Urothelium cell line (cell line): ENCODE data around the gene CDK1.
"Not testable (repeated sequence)": the region's sequence is repeated elsewhere in the genome, so short reads cannot be mapped to it uniquely, and the experiment has no call there.

Experiments used
- DNase-seq: peaks from one replicate; pipeline ENCODE4 v3.0.0; 2011; ENCODE audit warnings: low spot score, mixed read lengths
- FAIRE-seq: peaks from 2 replicates; lab custom pipeline; 2011; peaks lifted over from hg19 to GRCh38; lab: Jason Lieb, UNC

The CDK1 gene

DNA sequence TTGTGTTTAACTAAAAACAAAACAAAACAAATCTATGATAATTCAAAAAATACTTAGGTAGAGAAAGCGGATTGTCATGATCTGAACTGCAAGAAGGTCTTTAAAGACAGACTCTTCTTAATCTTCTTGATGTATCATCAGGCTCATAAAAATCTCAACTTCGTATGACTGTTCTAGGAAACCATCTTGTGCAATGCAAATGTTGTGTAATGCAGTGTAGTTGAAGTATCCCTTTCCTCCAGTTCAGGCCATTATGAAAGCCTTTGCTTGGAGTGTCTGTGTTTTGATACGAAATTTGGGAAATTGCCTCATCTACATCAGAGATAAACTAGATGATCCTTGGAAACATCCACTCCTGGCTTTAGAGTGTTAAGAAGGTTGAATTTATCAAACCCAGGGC lies 30.9 kb downstream of the CDK1 start:
- FAIRE-seq (no peak), DNase-seq (no peak)

DNA sequence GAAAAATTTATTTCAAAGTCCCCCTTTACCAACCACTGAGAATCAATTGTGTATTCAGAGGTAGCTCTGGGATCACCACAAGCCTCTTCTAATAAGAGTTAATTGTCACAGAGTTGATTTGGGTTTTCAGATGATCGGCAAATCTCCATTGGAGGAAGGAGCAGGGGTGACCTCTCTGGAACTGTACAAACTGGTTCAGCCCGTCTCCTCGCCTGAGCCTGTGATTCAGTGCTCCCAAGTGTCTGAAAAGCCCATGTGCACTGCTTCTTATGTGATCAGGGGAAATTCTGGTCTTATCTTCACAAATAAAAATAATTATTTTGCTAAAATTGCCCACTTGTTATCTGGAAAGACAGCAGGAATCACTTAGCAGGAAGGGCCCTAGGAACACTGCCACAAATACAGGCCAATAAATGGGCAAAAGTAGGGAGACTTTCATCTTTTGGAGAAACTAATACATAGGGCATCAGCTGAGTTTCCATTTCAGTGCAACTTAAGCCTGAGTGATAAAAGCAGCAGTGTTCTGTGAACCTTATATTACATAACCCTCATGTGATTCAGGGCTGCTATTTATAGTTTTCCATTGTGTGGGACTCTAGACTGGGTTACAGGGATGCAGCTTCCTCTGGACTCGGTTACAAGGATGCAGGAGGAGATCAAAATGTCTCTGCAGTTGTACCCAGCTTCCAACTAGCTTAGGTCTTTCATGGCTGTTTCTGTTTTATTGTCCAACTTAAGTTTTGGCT lies 32.3 kb downstream of the CDK1 start:
- no peak for FAIRE-seq
- DNase-seq = peak; percentile 59

DNA sequence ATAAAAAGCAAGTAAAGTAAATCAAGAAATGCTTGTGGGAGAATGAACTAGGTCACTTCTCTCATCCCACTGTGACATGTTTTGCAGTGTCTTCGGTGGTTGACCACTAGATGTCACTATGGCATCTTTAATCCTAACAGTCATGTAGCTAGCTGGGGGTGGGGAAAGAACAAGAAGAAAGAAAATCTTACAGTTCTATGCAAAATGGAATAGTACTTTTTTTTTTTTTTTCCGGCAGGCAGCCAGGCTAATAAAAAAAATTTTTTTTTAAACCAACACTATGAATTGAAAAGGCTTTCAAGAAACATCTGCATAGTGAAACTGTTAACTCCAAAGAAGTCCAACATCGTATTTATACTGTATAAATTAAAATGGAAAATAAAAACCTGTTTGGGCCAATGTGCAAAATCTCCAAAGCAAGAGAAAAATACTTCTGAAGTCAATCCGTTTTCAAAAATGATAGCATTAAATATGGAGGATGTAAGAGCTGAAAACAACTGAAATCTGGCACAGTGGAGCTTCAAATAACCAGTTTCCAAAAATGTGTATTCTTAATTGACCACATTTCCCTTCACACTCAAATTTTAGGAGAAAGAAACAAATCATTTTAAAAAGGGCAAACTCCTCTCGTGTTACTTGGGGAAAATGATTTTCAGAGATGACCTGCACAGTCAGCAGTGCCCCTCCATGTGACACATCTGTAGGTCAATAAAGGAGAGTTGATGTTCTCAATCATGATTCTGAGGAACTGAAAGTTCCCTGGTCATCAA lies 38.5 kb downstream of the CDK1 start:
- peak; percentile 90 for FAIRE-seq

DNA sequence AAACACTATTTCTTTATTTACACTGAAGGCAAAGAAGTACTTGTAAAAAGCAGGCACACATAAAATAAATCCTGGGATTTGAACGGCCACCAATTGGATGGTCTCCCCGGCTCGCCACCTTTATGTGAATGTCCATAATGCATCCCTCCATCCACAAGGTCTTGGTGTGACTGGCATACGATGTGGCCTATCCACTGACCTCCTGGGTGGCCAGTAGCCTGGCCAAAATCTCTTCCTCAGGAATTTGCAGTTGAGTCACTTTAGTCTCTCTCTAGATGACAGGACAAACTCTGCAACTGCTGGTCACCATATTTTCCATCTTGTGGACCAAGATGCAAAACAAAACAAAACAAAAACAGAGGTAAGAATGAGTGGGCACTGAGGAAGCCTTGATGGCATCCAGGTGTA lies 39.1 kb downstream of the CDK1 start:
- no peak for FAIRE-seq
- DNase-seq = no peak

More for the DNA sequence above, 38.5 kb downstream of the CDK1 start:
- peak; percentile 83 for DNase-seq

DNA sequence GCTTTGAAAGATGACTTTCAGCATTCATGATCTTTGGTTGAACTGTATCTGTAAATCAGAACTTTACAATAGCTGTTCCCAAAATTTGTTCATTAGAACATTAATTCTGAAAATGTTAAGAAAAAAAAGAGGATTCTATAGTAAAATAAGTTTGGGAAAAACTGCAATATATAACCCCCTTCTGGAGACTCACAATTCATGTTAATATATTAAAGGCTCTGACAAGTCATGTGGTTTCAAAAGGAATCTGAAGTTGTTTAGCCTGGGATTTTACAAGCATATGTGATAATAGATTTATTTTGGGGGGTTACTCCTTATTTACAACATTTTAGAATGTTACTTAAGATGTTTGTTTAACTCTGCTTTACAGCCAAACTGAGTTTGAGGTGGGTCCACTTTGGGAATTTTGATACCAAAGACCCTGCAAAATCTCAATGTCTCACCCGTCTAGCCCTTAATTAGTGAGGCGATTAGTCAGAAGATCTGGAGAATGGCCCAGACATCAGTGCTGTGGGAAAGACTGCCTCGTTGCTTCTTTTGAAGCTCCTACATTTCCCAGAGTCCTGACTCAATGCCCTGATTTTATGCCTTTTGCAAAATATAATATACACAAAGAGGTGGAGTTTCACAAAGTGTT lies 40.0 kb downstream of the CDK1 start:
- DNase-seq = no peak
- FAIRE-seq = no peak

DNA sequence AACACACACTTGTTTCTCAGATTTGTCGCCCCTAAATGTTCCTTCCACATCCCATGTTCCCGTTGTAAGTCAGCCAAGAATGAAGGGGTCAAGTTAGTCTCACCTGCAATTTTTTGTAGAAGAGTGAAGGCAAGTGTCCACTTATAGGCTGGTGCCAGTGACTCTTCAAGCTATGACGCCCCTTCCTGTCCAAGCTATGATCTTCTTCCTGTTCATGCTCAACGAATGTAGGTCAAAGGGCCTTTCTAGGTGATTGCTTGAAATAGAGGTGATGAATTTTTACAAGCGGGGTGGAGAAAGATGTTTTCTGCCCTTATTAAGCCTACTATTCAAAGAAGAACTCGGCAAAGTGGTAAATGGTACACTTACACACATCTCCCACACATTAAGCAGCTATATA lies 41.0 kb downstream of the CDK1 start:
- no peak for FAIRE-seq
- DNase-seq = no peak

DNA sequence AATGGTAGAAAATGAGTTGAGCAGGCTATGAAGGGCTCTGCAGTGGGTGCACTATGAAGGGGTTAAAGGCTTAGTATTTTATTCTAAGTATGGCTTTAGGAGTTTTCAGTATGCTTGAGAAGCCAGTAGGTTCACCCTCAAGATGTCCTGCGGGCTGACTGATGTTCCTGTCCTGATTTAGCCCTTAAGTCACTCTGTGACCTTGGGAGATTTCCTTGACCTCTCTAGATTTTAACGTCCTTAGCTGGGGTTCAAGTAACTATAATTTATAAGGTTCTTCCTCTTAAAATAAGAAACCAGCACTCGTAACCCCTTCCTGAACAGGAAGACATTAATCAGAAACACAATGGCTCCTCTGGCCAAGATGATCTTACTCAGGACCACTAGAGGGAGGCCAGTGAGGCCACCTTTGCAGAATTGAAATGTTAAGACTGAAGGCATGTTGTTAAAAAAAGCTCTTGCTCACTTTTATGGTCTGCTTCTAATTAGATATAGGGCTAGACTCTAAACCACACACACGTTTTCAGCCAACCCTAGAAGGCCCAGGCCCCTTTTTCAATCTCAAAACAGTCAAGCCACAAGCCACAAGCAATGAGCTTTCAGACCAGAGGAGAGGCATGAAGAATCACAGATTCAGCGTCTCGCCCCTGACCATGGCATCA lies 41.9 kb downstream of the CDK1 start:
- DNase-seq (no peak), FAIRE-seq (no peak)

DNA sequence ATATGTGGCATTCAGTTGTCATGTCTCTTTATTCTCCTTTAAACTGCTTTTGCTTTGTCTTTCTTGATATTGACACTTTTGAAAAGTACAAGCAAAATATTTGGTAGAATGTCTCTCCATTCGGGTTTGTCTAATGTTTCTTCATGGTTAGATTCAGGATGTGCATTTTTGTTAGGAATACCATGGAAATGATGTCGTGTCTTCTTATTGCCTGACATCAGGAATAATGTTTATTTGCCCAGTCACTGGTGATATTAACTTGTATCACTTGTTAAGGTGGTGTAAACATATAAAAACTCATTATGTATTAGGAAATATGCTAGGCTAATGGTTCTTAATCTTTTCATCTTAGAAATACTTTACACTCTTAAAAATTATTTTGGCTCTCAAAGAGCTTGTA lies 43.4 kb downstream of the CDK1 start:
- FAIRE-seq (no peak), DNase-seq (no peak)

DNA sequence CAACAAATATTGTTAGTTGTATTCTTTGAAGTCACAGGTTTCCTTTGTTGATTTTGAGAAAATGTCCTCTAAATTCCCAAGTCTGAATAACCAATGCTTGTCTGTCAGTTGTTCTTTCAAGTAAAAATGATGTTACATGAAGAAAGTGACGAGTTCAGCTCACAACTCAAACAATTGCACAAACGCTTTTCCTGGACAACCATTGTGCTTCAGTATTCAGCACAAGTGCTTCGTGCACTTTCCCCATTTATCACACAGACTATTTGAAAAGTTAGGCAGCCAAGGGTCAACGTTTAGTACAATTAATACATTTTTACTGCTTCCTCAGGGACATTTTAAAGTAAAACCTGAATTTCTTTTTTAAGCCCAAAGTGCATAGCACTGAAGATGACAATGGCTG lies 44.5 kb downstream of the CDK1 start:
- FAIRE-seq (no peak), DNase-seq (no peak)

DNA sequence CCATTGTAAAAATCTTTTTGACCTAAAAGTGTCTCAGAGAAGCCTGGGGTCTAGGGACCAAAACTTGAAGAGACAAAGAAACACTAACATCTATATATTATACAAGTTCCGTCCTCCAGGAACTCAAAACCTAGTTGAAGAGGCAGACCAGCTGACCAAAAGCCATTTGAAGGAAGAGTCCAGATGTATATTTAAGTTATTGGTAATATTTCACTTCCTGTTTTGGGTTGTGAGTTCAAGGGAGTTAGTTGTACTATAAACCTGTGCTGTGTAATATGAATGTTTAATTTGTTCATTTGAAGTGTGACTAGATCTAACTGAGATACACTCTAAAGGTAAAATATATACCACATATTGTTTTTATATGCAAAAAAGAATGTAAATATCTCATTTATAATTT lies 45.0 kb downstream of the CDK1 start:
- FAIRE-seq = no peak
- no peak for DNase-seq

DNA sequence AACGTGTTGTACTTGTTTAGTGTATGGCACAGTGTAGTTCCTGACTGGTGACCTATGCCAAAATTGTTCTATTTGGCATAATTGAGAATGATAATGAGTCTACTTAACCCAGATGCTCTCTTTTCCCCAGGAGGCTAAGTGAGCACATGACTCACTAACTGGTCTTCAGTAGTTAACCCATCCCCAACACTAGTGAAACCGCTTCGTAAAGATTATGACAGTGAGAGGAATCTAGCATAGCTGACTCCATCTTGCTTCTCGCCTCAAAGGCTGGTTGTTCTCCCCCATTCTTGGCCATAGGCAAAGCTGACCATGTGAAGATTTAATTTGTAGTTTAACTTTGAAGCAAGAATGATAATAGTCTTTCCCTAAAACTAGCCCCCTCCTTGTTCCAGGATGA lies 47.2 kb downstream of the CDK1 start:
- FAIRE-seq (no peak), DNase-seq (no peak)

DNA sequence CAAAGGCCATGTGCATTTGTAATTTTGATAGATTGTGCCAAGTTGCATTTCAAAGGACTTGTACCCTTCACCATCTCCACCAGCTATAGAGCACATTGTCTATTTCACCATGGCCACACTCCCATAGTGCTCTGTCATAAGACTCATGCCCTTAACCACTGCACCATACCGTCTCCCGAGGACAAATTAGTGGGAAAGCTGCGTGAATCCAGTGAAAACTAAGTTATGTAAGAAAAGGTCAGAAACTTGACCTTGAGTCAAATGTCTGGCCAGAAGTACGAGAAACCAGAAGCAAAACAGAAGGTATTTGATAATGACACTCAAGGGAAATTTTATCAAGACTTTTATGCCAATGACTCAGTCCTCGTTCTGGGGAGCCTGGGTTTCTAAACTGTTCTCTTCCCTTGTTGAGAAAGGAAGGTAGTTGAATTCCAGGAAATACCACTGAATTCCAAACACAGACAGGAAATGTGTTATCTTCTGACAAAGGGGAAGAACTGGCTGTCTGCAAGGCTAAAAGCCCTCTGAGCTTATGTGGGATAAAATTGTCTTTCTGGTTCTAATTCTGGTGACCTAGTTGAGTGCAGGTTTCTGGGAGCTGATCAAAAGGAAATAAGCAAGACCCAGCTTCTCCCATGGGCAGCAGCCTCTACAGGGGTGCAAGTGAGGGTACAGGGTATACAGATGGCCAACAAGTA lies 49.7 kb downstream of the CDK1 start:
- DNase-seq (peak; percentile 49), FAIRE-seq (peak; percentile 17)

DNA sequence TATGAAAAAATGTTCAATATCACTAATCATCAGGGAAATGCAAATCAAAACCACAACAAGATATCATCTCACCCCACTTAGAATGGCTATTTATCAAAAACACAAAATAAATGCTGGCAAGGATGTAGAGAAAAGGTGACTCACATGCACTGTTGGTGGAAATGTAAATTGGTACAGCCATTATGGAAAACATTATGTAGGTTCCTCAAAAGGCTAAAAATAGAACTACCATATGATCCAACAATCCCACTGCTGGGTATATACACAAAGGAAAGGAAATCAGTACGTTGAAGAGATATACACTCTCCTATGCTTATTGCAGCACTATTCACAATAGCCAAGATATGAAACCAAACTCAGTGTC lies 50.2 kb downstream of the CDK1 start:
- no peak for DNase-seq
- no peak for FAIRE-seq

DNA sequence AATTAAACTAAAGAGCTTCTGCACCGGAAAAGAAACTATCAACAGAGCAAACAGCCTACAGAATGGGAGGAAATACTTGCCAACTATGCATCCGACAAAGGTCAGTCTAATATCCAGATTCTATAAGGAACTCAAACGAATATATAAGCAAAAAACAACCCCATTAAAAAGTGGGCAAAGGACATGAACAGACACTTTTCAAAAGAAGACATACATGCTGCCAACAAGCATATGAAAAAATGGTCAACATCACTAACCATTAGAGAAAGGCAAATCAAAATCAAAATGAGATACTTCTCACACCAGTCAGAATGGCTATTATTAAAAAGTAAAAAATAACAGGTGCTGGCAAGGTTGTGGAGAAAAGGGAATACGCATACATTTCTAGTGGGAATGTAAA lies 53.9 kb downstream of the CDK1 start:
- not testable (repeated sequence) for FAIRE-seq

DNA sequence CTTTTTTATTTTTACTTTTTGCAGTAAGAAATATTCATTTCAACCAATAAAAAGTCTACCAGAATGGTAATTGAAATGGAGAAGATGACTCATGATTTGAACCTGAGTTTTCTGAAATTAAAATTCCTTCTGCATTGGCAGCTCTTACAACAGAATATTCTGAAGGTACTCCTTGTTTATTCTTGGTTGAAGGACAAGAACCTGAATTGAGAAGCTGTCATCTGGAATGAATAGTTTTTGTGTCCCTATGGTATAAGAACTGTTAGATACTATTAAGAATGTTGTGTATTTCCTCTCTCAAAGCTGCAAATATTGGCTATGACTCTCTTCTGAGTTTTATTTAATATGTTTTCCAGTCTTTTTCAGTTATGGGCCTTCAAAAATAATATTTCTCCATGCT lies 56.1 kb downstream of the CDK1 start:
- FAIRE-seq = no peak
- no peak for DNase-seq

More for the DNA sequence above, 53.9 kb downstream of the CDK1 start:
- DNase-seq = not testable (repeated sequence)

DNA sequence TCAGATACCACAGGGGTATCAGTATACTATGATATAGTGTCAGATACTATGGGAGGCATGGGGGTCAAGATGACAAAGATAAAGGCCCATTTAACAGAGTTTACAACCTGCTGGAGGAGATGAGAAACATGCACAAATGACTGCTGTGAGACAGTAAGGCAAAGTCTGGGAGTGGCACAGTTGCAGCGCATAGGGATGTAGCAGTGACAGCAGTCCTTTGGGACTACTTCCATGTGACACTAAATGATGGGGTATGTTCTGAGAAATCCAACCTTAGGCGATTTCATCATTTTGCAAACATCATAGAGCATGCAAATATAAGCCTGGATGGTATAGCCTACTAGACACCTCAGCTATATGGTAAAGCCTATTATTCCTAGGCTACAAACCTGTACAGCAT lies 56.8 kb downstream of the CDK1 start:
- FAIRE-seq = no peak
- DNase-seq = no peak

DNA sequence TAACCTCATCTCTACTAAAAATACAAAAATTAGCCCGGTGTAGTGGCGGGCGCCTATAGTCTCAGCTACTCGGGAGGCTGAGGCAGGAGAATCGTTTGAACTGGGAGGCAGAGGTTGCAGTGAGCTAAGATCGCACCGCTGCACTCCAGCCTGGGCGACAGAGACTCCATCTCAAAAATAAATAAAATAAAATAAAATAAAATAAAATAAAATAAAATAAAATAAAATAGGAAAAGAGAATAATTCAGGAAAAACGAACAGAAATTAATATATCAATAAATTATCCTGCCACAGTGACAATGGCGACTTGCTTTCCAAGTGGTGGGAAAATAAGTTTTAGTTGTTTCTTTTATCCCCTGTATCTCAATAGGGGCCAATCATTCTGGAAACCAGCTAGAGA lies 62.9 kb downstream of the CDK1 start:
- FAIRE-seq, DNase-seq: not testable (repeated sequence)

DNA sequence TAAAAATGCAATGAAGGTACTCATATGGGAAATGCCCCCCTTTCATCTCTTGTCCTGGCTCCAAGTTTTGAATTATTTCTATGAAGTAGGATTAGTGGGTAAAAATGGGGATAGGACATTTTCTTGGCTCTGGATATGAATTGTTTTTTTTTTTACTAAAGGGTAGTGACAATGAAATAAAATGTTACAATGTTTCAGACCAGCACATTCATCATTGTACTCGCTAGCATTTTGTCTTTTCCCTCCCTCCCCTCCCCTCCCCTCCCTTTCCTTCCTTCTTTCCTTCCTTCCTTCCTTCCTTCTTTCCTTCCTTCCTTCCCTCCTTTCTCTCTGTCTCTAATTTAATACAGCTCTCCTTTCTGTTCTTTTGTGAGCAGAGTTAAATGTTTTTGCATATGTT lies 64.4 kb downstream of the CDK1 start:
- DNase-seq = no peak
- no peak for FAIRE-seq
